ENCODE measurements around the gene CANT1.
A peak's percentile ranks its signal among the peaks of the same experiment; 100 is the strongest.
"Not testable (repeated sequence)": the region's sequence is repeated elsewhere in the genome, so short reads cannot be mapped to it uniquely, and the experiment has no call there.

CANT1 gene

DNA sequence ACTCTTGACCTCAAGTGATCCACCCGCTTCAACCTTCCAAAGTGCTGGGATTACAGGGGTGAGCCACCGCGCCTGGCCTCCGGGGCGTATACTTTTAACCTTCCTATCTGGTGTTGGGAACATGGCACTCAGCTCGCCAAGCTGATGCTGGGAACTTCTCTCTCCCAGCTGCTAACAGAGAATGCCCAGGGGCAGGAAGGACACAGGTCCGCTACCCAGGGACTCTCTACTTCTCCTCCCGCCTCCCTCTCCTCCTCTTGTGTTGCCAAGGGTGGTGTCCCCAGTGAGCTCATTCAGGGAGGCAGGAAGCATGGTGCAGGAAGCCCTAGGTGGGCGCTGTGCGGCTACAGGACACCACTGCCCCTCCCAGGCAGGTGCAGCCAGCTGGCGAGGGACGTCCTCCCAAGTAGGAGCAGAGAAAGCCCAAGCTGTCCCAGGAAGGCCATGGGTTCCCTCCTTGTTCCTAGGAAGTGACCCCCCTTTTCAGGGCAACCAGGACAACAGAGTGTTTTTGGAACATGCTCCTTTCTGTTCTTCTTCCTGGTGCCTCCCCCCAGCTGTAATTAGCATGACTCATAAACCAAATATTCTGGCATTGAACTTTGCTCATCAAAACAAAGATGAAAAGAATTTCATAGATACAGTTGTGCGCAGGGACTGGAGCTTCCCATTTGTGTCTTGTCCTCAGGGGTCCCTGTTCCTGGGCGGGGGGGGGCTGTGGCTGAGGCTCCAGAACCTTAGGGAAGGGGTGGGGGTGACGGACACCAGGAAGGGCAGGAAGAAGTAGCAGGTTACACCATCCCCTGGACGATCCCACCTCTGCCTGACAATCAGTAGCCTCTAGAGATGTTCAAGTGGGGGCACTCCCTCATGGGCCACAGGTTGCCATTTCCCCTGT, 17.1 kb upstream of the CANT1 start:
- Mint-ChIP-seq H3K9me3 (no peaks in the 10 kb centered on the region), H3K36me3 (no peaks in the 10 kb centered on the region), H3K4me3 (no peak overlapping the region), H3K27me3 (peaks cover 24% of the 10 kb centered on the region), H3K4me1 (peaks cover 3% of the 10 kb centered on the region), H3K27ac (no peak overlapping the region)
- DNase-seq (ENCODE audit: low spot score in 2 of 2) (no peak), ATAC-seq (ENCODE audit: low read depth) (no peak)

- H3K27me3 Mint-ChIP-seq, result peaks cover 21% of the 10 kb centered on the region
- peak overlapping the region; percentile 83 for H3K4me3 Mint-ChIP-seq
- ATAC-seq (ENCODE audit: low read depth) (no peak), DNase-seq (ENCODE audit: low spot score in 2 of 2) (no peak)
- no peak overlapping the region for H3K27ac Mint-ChIP-seq
- no peaks in the 10 kb centered on the region for H3K9me3 Mint-ChIP-seq
- H3K36me3 Mint-ChIP-seq, result no peaks in the 10 kb centered on the region
- H3K4me1 Mint-ChIP-seq, result peaks cover 3% of the 10 kb centered on the region
Measured at GRCh38 chr17:79024901-79025737, 15.6 kb upstream of the CANT1 start.

DNA sequence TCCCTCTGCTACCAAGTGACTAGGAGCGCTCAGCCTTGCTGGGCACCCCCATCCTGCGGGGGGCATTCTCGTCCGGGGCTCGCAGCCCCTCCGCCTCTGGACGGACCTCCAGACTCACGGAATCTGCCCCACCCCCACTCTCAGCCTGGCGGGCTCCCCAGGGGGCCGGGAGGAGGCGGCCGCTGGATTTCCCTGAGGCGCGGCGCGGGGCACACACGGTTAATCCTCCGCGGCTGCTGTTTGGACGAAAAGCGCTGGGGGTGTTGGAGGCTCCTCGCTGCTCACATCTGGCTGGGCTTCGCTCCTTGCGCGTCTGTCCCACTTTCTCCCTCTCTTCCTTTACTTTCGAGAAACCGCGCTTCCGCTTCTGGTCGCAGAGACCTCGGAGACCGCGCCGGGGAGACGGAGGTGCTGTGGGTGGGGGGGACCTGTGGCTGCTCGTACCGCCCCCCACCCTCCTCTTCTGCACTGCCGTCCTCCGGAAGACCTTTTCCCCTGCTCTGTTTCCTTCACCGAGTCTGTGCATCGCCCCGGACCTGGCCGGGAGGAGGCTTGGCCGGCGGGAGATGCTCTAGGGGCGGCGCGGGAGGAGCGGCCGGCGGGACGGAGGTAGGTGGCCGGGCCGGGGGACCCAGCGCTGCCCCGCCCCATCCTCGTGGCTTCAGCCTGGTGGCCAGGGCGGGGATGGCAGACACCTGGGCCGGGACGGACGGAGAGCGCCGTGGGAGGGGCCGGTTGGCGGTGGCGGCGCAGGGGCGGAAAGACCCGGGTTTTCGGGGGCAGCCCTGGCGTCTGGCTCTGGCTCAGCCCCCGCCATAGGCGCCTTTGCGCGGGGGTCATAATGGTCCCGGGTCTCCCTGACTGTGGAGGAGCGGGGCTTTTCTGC, 14.6 kb upstream of the CANT1 start, which contains the start of gene C1QTNF1:
C1QTNF1 (plus strand) TSS at position 284 of the 886 bp plus-strand sequence. CDS start 19,800 bp downstream, outside the sequence.
- Mint-ChIP-seq H3K9me3 (no peaks in the 10 kb centered on the region), H3K4me3 (peak within 1 kb of the TSS; percentile 83), H3K27me3 (peaks cover 18% of the 10 kb centered on the region), H3K36me3 (no peaks in the 10 kb centered on the region), H3K27ac (peak within 1 kb of the TSS; percentile 64), H3K4me1 (peaks cover 3% of the 10 kb centered on the region)
- peak; percentile 78 for ATAC-seq (ENCODE audit: low read depth)
- DNase-seq (ENCODE audit: low spot score in 2 of 2), result peak in 1 of 2 donors; percentile 37

GRCh38 chr17:79023180-79023705, 13.7 kb upstream of the CANT1 start:
- H3K4me1 Mint-ChIP-seq, result peaks cover 3% of the 10 kb centered on the region
- no peak for DNase-seq (ENCODE audit: low spot score in 2 of 2)
- H3K27ac Mint-ChIP-seq, result no peak overlapping the region
- H3K36me3 Mint-ChIP-seq, result no peaks in the 10 kb centered on the region
- H3K4me3 Mint-ChIP-seq, result peak overlapping the region; percentile 60
- no peak for ATAC-seq (ENCODE audit: low read depth)
- H3K9me3 Mint-ChIP-seq, result no peaks in the 10 kb centered on the region
- H3K27me3 Mint-ChIP-seq, result peaks cover 19% of the 10 kb centered on the region

DNA sequence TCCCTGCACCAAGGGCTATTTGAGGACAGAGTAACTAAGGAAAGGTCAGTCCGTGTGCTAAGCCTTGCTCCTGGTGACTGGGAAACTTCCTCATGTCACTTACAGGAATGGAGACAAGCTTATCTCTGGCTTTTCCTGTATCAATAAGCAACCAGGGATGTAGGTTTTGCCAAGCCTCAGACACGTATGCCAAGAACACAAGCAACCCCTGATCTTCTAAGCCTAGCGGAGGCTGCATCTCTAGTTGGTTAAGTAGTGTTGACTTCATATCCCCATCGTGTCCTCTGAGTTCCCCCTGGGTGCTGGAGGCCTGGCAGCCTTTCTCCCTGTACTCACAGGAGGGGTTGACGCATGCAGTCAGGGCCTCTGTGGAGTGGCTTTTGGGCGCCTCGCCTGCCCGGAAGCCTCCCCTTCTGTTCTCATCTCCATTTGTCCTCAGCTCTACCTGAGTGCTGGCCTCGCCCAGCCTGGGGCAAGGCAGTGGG, 13.0 kb upstream of the CANT1 start:
- Mint-ChIP-seq H3K4me3 (no peak overlapping the region), H3K27ac (no peak overlapping the region), H3K27me3 (peaks cover 19% of the 10 kb centered on the region), H3K36me3 (no peaks in the 10 kb centered on the region), H3K9me3 (no peaks in the 10 kb centered on the region), H3K4me1 (peaks cover 3% of the 10 kb centered on the region)
- ATAC-seq (ENCODE audit: low read depth), result no peak
- DNase-seq (ENCODE audit: low spot score in 2 of 2), result no peak

DNA sequence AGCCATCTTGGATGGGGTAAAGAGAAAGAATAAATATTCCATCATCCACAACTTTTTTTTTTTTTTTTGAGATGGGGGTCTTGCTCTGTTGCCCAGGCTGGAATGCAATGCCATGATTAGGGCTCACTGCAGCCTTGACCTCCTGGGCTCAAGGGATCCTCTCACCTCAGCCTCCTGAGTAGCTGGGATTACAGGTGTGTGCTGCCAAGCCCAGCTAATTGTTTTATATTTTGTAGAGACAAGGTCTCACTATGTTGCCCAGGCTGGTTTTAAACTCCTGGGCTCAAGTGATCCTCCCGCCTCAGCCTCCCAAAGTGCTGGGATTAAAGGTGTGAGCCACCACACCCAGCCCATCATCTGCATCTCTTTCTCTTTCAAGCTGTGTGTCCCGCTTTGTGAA, 12.4 kb upstream of the CANT1 start:
- not testable (repeated sequence) for H3K4me1 Mint-ChIP-seq; H3K4me3 Mint-ChIP-seq; H3K36me3 Mint-ChIP-seq; ATAC-seq (ENCODE audit: low read depth); DNase-seq (ENCODE audit: low spot score in 2 of 2); H3K27ac Mint-ChIP-seq; H3K9me3 Mint-ChIP-seq
- H3K27me3 Mint-ChIP-seq, result peaks cover 19% of the 10 kb centered on the region

DNA sequence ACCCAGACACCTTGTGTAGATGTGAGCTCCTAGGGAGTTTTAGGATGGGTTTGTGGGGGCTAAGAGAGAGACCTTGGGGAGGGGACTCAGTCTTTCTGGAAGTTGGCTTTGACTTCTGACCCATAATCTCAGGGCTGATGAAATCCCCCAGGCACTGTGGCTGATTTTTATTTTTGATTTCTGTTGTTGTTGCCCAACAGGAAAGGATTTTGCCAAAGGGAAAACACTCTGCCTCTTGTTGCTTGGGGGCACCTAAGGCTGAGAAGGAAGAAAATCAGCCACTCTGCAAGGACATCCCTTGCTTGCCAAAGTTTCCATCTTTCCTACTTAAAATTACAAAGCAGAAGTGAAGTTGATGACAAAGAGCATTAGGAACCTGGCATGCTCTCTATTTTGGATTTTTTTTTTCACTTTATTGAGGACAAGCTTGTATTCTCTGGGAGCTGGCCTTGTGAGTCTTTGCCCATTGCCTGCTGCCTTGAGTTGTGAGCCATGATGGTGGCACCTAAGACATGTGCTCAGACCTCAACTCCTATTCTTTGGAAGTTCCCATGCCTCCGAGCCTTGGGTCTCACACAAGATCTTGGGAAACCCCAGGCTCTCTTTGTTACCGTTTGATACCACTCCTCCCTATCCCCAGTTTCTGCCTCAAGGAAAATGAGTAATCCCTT, 11.2 kb upstream of the CANT1 start:
- ATAC-seq (ENCODE audit: low read depth) (no peak), DNase-seq (ENCODE audit: low spot score in 2 of 2) (no peak)
- H3K4me1 Mint-ChIP-seq, result peaks cover 3% of the 10 kb centered on the region
- no peak overlapping the region for H3K27ac Mint-ChIP-seq
- peaks cover 14% of the 10 kb centered on the region for H3K27me3 Mint-ChIP-seq
- no peaks in the 10 kb centered on the region for H3K9me3 Mint-ChIP-seq
- peaks cover 1% of the 10 kb centered on the region for H3K36me3 Mint-ChIP-seq
- H3K4me3 Mint-ChIP-seq, result no peak overlapping the region

GRCh38 chr17:79019632-79020584, 10.3 kb upstream of the CANT1 start:
- Mint-ChIP-seq H3K27ac (no peak overlapping the region), H3K4me1 (peaks cover 3% of the 10 kb centered on the region), H3K9me3 (no peaks in the 10 kb centered on the region), H3K36me3 (peaks cover 1% of the 10 kb centered on the region), H3K27me3 (peaks cover 14% of the 10 kb centered on the region), H3K4me3 (no peak overlapping the region)
- DNase-seq (ENCODE audit: low spot score in 2 of 2), result no peak
- ATAC-seq (ENCODE audit: low read depth), result peak; percentile 58

DNA sequence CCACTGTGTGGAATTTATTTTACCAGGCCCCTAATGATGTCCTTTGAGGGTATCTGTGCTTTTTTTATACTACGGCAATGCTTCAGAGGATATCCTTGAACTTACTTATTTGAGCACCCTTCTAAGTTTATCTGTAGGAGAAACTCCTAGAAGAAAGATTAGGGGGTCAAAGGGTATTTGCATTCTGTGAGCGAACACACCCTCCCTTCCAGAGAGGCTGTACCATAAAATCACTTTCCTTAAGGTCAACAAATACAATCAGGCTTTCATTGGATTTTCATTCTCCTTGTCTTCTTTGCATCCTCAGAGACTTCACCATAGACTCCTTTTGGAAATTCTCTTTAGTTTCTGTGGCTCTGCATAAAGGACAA, 9.7 kb upstream of the CANT1 start:
- ATAC-seq (ENCODE audit: low read depth), result no peak
- no peak overlapping the region for H3K27ac Mint-ChIP-seq
- H3K9me3 Mint-ChIP-seq, result no peaks in the 10 kb centered on the region
- H3K36me3 Mint-ChIP-seq, result peaks cover 1% of the 10 kb centered on the region
- peaks cover 2% of the 10 kb centered on the region for H3K4me1 Mint-ChIP-seq
- DNase-seq (ENCODE audit: low spot score in 2 of 2), result no peak
- H3K27me3 Mint-ChIP-seq, result peaks cover 14% of the 10 kb centered on the region
- no peak overlapping the region for H3K4me3 Mint-ChIP-seq

DNA sequence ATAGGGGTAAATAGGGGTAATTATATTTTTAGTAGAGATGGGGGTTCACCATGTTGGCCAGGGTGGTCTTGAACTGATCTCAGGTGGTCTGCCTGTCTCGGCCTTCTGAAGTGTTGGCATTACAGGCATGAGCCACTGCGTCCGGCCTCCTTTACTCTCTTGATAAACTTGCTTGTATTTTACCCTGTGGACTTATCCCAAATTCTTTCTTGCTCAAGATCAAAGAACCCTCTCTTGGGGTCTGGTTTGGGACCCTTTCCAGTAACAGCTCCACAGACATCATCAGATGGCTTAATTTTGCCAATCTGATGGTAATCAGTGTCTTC, 8.8 kb upstream of the CANT1 start:
- no peak for DNase-seq (ENCODE audit: low spot score in 2 of 2)
- H3K9me3 Mint-ChIP-seq, result peaks cover 2% of the 10 kb centered on the region
- H3K4me3 Mint-ChIP-seq, result no peak overlapping the region
- no peak overlapping the region for H3K27ac Mint-ChIP-seq
- no peaks in the 10 kb centered on the region for H3K4me1 Mint-ChIP-seq
- peaks cover 14% of the 10 kb centered on the region for H3K27me3 Mint-ChIP-seq
- no peak for ATAC-seq (ENCODE audit: low read depth)
- H3K36me3 Mint-ChIP-seq, result peaks cover 1% of the 10 kb centered on the region

DNA sequence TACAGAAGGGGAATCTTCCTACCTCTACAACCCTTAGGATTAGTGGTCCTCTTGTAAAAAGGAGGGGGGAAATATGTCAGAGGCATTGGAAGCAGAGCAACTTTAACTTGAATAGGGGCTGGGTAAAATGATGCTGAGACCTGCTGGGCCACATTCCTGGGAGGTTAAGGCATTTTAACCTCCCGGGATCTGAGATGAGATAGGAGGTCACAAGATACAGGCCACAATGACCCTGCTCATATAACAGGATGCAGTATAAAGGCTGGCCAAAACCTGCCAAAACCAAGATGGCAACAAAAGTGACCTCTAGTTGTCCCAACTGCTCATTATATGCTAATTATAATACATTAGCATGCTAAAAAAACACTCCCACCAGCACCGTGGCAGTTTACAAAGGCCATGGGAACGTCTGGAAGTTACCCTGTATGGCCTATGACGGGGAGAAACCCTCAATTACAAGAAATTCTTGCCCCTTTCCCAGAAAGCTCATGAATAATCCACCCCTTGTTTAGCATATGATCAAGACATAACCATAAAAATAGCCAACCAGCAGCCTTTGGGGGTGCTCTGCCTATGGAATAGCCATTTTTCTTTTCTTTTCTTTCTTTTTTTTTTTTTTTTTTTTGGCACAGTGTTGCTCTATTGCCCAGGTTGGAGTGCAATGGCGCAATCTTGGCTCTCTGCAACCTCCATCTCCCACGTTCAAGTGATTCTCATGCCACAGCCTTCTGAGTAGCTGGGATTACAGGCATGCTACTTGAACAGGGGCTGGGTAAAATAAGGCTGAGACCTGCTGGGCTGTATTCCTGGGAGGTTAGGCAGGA, 8.2 kb upstream of the CANT1 start:
- peaks cover 2% of the 10 kb centered on the region for H3K9me3 Mint-ChIP-seq
- ATAC-seq (ENCODE audit: low read depth) (no peak), DNase-seq (ENCODE audit: low spot score in 2 of 2) (no peak)
- H3K4me3 Mint-ChIP-seq, result no peak overlapping the region
- no peaks in the 10 kb centered on the region for H3K4me1 Mint-ChIP-seq
- H3K36me3 Mint-ChIP-seq, result peaks cover 1% of the 10 kb centered on the region
- no peak overlapping the region for H3K27ac Mint-ChIP-seq
- peaks cover 12% of the 10 kb centered on the region for H3K27me3 Mint-ChIP-seq

Data from memory B cell (primary cell).